ENCODE results near the gene GKN2. TPM values are rescaled to one million over a fixed set of nuclear protein-coding genes. Genes with fewer than 3 reads are reported as not detected.
"Not testable (repeated sequence)": the region's sequence is repeated elsewhere in the genome, so short reads cannot be mapped to it uniquely, and the experiment has no call there.

Gene GKN2
- total RNA-seq, 1 donor from 2014 or later = not detected

DNA sequence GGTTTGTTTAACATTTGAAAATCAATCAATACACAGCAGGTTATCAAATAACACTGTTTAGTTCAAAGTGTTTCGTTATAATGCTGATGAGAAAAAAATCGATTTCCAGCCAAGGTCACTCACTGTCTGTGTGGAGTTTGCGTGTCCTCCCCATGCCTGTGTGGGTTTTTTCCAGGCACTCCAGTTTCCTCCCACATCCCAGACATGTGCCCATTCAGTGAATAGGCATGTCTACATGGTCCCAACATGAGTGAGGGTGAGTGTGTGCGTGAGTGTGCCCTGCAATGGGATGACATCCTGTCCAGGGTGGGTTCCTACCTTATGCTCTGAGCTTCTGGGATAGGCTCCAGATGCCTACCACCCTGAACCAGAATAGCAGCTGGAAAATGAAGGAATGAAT lies 8.7 kb upstream of the GKN2 start:
- DNase-seq (ENCODE audit: low read depth) = no peak

DNA sequence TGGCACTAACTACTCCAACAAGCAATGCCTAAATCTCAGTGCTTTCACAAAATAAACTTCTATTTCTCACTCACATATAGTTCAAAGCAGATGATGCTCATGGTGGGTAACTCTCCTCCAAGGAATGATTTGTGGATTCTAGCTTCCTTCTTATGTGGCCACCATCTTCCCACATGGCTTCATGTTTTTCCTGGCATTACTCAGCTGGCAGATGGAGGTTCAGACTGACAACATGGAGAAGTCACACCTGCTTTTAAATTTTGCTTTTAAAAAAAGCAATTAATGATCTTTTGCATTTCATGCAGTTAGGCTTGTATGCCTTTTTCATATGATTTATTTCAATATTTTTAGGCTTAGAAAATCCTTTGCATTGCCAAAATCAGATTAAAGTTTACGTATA lies 6.3 kb upstream of the GKN2 start:
- no peak for DNase-seq (ENCODE audit: low read depth)

DNA sequence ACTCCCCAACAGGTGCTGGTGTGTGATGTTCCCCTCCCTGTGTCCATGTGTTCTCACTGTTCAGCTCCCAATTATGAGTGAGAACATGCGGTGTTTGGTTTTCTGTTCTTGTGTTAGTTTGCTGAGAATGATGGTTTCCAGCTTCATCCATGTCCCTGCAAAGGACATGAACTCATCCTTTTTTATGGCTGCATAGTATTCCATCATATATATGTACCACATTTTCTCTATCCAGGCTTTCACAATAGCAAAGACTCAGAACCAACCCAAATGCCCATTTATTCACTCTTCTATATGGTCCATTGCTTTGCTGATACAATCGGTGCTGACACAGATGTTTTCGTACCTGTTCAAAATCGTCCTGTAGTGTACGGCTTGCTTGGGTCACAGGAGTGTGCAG lies 2.7 kb upstream of the GKN2 start:
- DNase-seq (ENCODE audit: low read depth) = not testable (repeated sequence)

DNA sequence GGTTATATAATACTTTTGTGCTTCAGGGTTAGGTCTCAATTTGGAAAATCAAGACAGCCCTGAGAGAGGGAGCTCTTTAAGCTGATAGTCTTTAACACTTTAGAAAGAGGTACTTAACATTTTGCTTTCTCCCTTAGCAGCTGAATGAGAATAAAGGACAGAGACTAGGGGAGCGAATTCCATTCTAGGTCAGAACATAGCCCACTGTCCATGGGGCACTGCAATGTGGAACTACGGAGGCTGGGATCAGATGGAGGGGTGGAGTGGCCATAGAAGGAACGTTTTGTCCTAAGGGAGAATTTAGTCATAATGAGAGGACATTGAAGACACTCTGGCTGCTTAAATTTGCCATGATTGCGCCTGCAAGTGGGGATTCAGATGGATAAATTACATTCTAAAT lies 794 bp downstream of the GKN2 start:
- no peak for DNase-seq (ENCODE audit: low read depth)

DNA sequence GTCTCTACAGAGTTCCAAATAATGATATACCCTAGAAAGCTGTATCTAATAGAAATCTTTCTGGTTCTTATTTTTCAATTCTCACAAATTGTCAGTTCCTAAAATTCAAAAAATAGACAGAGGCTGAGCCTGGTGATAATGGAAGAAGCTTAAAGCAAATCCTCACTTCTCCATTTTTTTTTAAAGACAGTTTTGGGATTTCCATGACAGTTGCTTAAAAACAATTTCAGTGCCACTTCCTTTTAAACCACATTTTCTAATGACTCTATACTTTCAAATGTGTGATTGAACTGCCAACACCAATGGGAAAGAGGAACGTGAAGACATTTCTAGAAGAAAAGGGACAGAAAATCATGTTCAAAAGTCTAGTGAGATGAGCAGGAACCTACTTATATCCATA lies 4.0 kb downstream of the GKN2 start:
- no peak for DNase-seq (ENCODE audit: low read depth)

DNA sequence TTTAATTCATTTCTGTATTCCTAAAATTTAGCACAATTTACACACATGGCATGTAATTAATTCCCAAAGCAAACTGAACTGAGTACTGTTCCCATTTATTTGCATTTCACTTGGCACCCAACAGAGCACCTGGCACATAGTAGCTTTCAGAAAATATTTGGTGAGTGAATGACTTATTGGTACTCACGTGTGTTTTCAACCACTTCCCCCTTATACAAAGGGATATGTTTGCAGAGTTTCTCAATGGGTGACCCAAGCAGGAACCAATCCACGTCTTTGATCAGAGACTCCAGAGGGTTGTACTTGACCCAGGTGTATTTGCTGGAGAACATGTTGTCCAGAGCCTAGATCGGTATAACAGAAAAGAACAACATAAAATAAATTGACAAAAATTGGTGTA lies 6.6 kb downstream of the GKN2 start:
- DNase-seq (ENCODE audit: low read depth) = no peak

DNA sequence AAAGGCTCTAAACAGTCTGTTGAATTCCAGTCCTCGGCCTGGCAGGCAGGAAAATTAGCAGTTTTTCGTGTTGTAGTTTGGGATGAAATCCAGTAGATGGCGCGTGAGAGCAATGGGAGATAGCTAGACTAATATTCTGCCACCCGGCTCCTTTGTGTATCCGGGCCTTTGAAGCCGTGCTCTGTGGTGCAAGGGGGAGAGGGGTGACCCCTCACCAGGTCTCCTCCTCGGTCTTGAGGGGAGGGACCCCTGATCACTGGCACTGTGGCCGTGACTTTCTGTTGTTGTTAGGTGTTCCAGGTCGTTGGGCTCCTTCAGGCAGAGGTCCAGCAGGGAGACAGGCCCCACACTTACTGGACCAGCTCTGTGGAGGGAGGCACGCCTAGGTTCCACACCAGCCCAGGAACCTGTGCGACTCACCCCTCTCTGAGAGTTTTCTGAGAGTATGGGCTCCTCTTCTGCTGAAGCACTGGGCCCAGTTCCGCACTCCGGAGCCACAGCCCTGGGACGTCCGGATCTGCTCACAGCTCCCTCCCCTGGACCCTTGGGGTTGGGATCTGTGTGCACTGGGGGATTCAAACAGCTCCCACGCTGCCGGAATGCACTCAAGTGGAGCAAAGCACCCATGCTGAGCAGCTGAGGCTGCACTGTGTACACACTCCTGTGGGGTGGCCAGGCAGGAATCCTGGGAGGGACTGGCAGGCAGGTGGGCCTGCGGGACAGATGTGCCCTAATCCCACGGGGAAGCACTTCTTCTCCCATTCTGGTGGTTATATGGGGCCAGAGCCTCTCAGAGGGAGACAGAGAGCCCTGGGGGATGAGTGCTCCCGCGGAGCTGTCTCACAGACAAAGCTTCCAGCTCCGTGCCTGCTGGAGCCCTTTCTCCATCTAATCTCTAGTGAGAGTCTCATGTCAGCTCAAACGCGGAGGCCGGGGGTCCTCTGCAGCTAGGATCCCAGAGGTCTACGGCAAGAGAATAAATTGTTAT lies 8.8 kb downstream of the GKN2 start:
- DNase-seq (ENCODE audit: low read depth) = peak; percentile 49

DNA sequence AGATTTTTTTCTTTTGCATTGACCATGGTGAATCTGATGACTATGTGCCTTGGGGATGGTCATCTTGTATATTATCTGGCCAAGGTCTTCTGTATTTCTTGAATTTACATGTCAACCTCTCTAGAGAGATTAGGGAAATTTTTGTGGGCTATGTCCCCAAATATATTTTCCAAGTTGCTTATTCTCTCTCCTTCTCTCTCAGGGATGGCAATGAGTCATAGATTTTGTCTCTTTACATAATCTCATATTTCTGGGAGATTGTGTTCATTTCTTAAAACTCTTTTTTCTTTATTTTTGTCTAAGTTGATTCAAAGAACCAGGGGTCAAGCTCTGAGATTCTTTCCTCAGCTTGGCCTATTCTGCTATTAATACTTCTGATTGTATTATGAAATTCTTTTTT lies 9.9 kb downstream of the GKN2 start:
- no peak for DNase-seq (ENCODE audit: low read depth)

DNA sequence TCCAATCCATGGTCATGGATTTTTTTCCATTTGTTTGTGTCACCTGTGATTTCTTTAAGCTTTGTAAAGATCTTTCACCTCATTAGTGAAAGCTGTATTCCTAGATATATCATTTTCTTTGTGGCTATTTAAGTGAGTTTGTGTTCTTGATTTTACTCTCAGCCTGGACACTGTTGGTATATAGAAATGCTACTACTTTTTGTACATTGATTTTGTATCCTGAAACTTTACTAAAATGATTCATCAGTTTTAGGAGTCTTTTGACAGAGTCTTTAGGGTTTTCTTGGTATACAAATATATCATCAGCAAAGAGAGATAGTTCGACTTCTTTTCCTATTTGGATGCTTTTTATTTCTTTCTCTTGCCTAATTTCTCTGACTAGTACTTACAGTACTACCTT lies 12.3 kb downstream of the GKN2 start:
- DNase-seq (ENCODE audit: low read depth) = no peak

DNA sequence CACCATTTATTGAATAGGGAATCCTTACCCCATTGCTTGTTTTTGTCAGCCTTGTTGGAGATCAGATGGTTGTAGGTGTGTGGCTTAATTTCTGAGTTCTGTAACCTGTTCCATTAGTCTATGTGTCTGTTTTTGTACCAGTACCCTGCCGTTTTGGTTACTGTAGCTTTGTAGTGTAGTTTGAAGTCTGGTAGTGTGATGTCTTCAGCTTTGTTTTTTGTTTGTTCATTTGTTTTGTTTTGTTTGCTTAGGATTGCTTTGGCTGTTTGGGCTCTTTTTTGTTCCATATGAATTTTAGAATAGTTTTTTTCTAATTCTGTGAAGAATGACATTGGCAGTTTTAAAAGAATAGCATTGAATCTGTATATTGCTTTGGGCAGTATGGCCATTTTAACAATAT lies 12.7 kb downstream of the GKN2 start:
- no peak for DNase-seq (ENCODE audit: low read depth)

DNA sequence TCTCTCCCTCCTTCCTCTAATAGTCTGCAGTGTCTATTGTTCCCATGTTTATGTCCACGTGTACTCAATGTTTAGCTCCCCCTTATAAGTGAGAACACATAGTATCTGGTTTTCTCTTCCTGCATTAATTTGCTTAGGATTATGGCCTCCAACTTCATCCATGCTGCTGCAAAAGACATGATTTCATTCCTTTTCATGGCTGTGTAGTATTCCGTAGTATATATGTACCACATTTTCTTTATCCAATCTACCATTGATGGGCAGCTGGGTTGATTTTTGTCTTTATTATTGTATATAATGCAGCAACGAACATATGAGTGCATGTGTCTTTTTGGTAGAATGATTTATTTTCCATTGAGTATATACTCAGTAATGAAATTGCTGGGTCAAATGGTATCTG lies 13.8 kb downstream of the GKN2 start:
- no peak for DNase-seq (ENCODE audit: low read depth)

DNA sequence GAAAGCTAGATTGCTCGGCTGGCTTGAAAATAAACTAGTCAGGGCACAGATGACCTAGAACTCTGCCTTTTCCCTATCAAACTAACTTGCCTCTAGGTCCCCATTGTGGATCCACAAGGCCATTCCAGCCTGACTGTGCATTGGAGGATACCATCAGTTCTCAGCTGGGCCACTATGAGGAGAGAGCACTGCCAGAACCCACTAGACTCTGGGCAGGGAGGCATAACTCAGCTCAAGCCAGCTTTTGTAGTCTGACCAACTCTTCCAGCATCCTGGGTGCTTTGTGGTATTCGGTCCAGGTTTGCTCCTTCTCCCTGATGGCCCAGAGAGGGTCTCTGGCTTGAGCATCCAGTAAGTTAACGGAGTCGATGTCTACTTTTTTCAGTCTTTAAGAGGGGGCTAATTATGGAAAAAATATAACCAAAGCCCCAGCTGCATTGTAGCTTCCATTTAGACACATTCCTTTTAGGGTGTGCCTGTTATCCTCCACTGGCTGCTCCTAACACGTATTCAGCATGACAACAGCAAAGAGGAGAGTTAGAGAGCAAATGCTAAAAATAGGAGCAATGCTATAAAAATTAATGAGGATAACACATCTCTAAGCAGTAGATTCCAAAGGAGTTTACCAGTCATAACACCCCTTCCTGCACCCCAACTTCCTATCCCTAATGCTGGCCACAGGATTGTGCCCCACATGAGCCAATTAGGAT lies 15.2 kb downstream of the GKN2 start:
- DNase-seq (ENCODE audit: low read depth) = no peak

DNA sequence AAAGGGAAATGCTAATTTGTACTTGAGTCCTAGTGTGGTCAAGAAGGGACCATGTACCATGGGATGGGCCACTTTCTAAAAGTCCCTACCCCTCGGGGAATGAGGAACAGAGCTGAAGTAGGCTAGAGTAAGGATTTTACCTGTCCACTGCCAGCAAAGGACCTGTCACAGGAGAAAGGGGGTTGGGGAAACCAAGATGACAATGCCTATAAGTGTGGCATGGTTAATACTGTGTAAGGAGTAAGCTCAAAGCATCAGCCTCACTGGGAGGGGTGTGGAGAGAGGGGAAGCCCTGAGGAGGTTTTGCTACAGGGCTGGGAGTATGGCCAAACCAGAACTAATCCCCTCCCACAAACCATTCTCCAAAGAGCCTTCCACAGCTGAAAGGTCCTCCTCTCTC lies 15.8 kb downstream of the GKN2 start:
- no peak for DNase-seq (ENCODE audit: low read depth)

DNA sequence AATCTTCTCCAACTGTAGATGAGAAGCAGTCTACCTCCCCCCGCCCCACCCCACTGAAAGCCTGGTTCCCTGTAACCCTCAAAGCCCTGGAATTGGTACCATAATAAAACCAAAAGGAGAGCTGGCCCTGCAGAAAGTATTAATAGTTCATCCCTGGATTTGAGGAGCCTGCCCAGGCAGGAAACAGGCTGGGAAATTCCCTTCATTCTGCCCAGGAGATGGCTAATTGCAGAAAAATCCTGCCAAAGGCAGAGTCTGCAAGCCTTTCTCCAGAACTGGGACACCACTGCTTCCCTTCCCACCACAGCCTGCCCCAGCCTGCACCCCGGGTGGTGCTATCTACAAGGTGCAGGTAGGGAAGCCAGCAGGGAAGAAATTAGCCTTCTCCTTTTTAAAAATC lies 16.3 kb downstream of the GKN2 start:
- peak; percentile 75 for DNase-seq (ENCODE audit: low read depth)

DNA sequence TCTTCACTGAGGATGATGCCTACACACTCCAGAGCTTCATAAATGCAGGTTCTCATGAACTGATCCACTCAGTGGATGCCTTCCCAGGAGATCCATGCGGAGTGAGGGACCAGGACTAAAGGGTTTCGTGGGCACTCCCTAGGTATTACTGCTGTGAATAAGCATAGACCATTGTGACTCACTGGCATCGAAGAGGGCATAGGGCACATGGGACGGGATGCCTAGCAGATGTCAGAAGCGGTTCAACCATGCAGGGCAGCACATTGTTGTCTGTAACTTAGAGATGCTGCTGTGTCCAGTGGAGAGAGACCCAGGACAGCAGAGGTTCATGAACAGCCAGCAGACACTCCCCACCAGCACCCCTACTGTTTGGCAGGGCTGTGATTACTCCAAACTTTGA lies 17.2 kb downstream of the GKN2 start:
- peak; percentile 40 for DNase-seq (ENCODE audit: low read depth)

DNA sequence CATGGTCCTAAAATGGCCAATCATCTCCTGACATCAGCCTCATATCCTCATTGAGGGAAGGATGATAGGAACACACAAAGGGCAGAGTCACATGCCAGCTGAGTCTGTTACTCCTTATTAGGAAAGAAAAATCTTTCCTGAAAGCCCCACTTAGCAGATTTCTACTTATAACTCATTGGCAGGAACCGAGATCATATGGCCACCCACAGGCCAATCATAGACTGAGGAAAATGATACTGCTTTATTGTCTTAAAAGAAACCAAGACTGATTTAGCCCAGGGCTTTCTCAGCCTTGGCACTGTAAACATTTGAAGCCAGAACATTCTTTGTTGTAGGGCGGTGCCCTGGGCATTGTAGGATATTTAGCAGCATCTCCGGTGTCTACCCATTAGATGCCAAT lies 18.7 kb downstream of the GKN2 start:
- DNase-seq (ENCODE audit: low read depth) = no peak

DNA sequence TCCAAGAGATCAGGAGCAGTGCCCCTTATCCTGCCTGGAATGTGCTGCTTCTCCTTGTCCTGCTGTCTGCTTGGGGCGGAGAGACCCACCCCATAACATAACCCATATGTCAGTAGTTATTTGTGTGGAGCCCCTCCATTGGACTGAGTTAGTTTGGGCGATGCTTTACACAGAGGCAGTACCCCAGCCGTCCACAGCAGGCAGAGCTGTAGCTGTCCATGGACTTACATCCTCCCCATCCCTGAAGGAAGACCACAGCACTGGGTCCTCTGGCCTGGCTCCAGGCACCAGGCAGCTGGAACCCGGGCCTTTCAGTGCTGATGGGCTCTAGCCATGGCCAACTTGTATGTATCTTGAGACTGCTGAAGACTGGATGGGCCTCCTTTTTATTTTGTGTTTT lies 20.3 kb downstream of the GKN2 start:
- DNase-seq (ENCODE audit: low read depth) = no peak

DNA sequence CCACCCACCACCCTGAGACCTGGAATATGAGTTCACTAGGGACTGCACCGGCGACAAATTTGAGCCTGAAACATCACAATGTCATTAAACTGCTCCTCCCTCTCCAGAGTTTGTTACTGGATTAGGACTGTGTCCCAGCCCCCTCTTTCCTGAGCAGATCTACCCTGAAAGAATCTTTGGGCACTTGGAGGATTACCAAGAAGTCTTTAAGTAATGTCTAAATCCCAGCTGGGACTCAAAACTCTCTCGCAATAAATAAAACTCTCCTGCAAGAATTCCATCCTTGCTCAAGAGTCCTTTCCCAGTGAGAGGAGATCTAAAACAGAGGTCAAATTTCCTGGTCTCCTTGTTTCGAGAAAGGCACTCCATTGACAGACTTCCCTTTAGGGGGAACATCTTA lies 20.9 kb downstream of the GKN2 start:
- DNase-seq (ENCODE audit: low read depth) = no peak

DNA sequence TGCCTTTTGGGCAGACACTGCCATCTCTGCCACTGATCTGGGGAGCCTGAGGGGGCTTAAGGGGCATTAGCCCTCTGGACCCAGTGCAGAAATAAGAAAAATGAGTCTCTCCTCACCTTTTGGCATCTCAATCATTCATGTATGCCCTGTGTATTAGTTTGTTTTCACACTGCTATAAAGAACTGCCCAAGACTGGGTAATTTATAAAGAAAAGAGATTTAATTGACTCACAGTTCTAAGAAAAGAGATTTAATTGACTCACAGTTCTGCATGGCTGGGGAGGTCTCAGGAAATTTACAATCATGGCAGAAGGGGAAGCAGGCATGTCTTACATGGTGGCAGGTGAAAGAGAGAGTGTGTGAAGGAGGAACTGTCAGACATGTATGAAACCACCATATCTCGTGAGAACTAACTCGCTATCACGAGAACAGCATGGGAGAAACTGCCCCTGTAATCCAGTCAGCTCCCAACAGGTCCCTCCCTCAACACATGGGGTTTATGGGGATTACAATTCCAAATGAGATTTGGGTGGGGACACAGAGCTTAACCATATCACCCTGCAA lies 21.5 kb downstream of the GKN2 start:
- DNase-seq (ENCODE audit: low read depth) = no peak

DNA sequence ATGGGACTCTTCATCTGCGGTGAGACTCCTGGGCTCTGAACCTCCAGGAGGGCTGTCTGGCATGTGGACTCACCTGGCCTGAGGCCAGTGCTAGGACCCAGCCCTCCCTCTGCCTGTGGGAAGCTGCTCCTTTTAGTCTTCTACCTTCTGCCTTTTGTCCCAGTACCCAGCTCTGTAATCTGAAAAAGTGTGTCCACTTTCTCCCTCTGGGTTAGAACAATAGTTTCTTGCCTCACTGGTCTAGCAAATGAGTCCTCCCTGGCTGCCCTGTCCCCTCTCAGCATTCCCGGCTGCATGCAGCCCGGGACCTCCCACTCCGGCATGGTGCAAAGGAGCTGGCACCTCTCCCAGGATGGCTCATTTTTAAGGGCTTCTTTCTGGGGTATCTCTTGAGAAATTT lies 25.9 kb downstream of the GKN2 start:
- DNase-seq (ENCODE audit: low read depth) = peak; percentile 16

DNA sequence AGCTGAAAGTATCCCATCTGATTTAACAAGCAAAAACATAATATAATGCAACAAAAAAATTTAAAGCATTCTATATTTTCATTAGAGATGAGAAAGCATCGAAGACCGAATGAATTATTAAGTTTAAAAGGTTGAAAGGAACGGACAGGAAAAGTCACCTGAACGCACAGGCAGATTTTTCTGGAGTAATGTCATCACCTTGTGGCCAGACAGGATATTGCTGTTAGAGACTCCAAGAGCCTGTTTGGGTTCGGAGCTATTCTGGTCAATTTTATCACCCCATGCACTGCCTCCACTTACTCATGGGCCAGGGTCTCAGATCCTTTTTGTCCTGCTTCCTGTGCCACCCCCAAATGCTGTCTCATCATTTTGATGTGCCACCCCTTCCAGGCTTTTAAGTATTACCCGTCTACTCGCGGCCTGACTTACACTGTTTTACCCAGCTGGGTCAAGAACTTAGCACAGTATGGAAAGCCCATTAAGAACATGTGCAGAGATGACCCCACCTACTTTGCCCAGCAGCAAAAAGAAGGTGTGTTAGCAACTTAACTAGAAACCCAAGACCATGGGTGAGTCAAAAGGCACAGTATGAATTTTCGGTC lies 27.3 kb downstream of the GKN2 start:
- DNase-seq (ENCODE audit: low read depth) = peak; percentile 55

DNA sequence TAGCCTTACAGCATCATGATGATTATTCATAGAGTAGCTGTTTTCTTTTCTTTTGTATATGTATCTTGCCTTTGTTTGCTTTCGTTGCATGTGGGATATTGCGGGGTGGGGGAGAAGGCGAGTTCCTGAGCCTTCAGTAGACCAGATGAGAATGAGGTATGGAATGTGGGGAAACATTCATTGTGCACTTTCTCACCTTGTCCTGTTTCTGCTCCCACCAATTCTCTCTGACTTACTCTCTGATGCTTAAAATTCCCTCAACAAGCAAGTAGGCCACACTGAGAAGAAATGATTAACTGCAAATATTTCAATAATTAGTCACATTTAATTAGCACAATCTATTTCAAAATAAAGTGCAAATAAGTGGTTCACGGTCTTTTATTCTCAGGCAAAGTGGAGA lies 31.0 kb downstream of the GKN2 start:
- peak; percentile 81 for DNase-seq (ENCODE audit: low read depth)

Measured in renal cortical epithelial cell (primary cell).